GM19463 (cell line): ENCODE measurements around the gene MYL6.

Experiments used
- ATAC-seq: cut with Tn5 transposase; IDR thresholded peaks from one replicate; pipeline ENCODE4 v1.9.1; 2021; ENCODE audit warnings: mild to moderate bottlenecking, moderate library complexity; ENCODE audit not compliant: unreplicated experiment

The MYL6 gene

DNA sequence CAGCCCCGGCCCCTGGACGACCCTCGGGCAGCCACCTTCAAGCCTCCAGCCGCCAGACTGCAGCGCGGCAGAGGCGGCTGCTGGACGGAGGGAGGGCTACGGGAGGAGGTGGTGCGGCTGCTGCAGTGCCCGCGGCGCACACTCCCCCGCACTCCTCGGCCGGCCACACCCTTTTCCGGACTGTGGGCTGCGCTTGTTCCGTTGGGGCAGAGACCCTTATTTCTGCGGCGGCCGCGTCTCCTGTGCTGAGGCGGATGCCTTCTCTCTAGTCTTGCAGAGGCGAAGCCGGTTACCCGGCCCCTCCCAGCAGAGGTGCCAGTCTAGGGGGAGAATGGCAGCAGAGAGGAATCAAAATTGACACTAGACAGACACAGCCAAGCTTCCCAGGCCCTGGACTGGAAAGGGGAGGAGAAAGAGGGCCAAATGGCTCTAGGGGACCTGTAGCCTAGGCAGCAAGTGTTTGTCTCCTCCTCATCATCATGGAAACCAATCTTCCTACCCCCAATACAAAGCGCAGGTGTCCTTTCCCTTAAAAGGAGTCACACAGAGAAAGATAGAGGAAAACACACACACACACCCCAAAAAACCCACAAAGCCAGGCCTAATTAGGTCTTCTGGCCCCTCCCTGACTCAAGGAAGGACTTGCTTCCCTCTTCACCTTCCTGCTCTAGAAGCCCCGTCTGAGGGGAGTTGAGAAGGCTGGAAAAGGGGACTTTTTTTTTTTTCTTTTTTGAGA is 28.8 kb upstream of the MYL6 start:
- ATAC-seq: peak; percentile 33

DNA sequence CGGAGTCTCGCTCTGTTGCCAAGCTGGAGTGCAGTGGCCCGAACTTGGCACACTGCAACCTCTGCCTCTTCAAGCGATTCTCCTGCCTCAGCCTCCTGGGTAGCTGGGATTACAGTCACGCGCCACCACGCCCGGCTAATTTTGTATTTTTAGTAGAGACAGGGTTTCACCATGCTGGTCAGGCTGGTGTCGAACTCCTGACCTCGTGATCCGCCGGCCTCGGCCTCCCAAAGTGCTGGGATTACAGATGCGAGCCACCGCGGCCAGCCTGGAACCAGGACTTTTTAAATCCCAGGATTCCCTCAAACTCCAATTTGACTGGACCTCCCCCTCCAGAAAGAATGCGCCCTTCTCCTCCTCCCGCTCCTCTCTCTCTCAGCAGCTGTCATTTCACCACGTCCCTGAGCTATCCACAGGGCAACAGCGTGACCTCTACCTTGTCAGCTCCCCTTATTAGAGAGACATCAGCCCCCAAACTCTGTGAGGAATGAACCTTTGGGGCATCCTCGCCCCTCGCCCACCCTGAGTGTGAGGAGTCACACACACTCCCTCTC is 28.1 kb upstream of the MYL6 start:
- ATAC-seq: no peak

DNA sequence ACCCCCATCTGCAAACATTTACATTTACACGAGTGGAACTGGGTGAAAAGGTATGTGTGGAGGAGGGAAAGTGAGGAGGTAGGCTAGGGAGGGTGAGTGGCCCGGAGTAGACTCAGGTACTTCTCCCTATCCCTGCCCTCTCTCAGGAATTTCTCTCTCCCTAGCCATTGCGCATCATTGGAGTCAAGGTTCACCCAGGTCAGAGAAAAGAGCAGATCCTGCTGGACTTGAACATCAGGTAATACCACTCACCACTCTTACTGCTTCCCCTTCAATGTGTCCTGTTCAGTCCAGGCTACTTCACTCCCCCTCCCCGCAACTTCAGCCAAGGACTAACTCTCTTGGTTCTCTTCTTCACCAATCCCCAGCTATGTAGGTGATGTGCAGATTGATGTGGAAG is 27.3 kb upstream of the MYL6 start:
- no peak for ATAC-seq

DNA sequence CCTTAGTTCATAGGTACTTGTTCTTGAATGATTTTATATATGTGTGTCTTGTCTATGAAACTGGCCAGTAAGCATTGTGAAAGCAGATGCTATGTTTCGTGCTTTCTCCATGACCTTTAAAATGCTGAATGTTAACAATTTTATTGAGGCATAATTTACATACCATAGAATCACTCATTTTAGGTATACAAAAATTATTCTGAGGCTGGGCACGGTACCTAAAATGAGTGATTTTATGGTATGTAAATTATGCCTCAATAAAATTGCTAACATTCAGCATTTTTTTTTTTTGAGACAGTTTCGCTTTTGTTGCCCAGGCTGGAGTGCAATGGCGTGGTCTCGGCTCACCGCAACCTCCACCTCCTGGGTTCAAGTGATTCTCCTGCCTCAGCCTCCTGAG is 23.3 kb upstream of the MYL6 start:
- ATAC-seq: no peak

DNA sequence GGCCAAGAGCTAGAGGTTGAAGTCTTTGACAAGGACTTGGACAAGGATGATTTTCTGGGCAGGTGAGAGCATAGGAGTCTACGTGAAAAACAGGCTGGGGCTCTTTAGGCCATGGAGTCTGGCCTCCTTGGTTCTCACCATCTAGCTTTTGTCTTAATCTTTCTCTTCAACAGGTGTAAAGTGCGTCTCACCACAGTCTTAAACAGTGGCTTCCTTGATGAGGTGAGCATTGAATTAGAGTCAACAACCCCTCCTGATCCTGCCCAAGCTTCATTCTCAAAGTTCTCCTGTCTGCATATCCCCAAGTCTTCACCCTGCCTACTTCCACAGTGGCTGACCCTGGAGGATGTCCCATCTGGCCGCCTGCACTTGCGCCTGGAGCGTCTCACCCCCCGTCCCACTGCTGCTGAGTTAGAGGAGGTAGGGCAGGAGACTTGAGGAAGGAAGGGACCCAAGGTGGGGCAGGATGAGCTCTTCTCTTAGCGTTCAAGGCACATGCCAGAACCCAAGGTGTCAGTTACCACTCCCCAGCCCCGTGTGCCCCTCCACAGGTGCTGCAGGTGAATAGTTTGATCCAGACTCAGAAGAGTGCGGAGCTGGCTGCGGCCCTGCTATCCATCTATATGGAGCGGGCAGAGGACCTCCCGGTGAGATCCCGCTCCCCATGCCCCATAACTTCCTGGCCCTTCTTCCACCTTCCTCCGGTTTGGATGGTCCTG is 20.1 kb upstream of the MYL6 start:
- ATAC-seq: no peak

DNA sequence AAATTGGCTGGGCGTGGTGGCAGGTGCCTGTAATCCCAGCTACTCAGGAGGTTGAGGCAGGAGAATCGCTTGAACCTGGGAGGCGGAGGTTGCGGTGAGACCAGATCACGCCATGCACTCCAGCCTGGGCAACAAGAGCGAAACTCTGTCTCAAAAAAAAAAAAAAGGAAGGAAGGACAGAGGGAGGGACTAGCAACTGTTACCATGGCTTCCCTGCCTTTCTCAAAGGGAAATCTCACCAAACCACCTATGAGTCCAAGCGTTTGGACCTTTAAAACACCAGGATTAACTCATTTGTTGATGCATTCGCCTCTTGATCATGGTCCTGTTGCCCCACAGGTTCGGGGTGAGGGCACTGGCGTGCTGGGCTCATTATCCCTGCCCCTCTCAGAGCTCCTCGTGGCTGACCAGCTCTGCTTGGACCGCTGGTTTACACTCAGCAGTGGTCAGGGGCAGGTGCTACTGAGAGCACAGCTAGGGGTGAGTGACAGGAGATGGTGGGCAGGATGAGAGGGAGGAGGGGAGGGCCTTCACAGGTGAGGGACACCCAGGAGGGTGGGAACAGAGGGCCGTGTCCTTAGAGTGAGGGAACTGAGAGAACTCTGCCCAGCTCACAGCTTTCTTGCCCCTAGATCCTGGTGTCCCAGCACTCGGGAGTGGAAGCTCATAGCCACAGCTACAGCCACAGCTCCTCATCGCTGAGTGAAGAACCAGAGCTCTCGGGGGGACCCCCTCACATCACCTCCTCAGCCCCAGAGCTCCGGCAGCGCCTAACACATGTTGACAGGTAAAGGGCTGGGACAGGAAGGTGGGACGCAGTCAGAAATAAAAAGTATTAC is 16.0 kb upstream of the MYL6 start:
- ATAC-seq: no peak

DNA sequence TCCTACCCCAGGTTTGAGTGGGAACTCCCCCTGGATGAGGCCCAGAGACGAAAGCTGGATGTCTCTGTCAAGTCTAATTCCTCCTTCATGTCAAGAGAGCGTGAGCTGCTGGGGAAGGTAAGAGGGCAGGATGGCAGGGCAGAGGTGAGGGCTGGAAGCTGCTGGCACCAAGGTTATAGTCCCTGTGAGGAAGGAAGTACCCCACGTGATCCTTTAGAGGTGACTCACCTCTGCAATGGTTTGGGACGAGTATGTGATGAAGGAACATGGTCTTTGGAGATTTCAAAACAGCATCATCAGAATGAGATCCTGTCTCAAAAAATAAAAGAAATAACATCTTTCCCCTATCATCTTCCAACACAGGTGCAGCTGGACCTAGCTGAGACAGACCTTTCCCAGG is 14.9 kb upstream of the MYL6 start:
- no peak for ATAC-seq

DNA sequence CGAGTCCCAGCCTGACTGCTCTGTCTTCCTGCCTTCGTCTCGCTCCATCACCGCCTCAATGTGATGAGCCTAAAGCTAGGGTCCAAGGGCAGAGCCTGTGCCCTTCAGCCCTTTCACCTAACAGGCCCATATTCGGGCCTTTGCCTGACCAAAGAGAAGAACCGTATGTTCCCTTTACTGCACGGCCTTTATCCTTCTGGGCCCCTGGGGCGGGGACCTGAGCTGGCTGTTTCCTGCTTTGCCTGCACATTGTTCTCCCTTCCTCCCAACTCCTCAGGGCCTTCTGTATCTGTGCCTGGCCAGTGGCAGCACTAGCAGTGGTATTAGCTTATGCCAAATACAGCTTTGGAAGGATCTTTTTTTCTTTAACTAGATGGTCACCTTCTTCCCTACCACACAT is 14.3 kb upstream of the MYL6 start:
- ATAC-seq: no peak

DNA sequence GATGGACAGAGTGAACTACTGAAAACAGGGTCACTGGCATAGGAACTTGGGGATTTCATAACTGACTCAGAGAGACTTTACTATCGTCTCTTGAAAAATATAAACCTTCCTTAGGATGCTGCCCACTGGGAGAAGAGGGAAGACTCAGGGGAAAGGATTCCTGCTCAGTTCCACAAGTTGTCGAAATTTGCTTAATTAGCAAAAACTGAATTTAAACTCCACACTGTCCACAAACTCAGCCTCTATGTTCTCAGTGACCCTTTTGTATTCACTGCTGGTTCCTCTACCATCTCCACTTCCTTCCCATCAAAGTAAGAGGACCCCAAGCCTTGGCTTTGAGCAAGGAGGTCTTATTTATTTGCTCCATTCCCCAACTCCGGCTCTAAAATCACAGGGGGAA is 12.9 kb upstream of the MYL6 start:
- ATAC-seq: no peak

DNA sequence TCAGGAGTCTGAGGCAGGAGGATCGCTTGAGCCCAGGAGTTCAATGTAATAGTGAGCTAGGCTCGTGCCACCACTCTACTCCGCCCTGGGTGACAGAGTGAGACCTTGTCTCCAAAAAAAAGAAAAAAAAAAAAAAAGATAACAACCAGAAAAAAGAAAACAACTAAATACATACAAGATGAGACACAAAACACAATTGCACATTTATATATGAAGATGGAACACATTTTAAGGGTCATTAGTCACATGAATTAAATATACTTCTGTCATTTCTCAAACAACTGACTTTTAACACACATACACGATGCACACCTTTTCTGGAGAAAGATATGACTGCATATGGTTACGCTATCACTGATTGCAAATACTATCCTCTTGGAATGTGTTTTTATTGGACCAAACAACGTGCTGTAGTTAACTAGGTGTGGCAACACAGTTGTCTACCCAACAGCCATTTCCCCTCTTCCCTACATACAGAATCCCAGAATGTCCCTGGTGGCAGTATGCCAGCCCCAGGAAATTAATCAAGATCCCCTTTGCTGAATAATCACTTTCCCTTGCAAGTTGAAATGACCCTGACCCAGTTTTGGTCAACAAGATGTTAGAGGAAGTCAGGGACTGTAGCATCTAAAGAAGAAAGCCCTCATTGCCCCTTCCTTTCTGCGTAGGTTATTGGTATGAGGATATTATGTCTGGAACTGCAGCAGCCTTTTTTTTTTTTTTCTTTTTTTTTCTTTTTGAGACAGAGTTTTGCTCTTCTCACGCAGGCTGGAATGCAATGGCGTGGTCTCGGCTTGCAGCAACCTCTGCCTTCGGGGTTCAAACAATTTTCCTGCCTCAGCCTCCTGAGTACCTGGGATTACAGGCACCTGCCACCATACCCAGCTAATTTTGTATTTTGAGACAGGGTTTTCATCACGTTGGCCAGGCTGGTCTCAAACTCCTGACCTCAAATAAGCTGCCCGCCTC is 11.4 kb upstream of the MYL6 start:
- ATAC-seq: no peak

DNA sequence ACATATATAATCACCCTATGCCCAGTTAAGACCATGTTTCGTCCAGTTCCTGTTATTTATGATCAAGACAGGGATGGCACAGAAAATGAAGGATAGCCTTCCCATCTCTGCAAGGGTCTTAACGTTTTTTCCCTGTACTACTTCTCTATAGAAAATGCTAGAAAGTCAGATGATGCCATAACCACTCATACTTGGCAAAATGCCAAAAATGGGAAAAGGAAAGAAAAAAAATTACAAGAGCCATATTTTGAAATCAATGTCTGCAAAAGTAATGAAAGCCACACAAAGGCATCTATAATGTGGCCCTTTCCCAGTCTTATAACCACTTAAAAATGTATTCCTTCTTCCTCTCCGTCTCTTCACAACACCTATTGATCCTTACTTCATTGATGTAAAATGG is 7.6 kb upstream of the MYL6 start:
- no peak for ATAC-seq

DNA sequence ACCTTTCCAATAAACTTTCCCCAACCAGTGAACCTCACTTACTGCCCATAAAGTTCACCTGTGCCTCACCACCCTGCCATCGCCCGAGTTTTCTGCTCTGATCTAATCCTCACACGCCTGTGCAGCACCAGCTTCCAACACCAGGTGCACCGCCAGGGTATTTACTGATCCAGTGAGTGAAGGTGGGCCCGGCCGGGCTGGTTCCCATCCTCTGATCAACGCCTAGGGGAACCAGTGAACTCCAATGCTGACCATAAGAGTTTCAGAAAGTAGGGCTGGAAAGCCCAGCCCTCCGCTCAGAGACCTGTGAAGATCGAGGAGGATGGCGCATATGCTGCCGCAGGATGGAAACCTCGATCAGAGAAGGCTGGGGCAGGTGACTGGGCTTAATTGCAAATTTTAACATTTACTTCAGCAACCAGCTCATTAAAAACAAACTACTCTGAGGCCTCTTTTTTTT is 6.5 kb upstream of the MYL6 start:
- ATAC-seq: peak; percentile 60

DNA sequence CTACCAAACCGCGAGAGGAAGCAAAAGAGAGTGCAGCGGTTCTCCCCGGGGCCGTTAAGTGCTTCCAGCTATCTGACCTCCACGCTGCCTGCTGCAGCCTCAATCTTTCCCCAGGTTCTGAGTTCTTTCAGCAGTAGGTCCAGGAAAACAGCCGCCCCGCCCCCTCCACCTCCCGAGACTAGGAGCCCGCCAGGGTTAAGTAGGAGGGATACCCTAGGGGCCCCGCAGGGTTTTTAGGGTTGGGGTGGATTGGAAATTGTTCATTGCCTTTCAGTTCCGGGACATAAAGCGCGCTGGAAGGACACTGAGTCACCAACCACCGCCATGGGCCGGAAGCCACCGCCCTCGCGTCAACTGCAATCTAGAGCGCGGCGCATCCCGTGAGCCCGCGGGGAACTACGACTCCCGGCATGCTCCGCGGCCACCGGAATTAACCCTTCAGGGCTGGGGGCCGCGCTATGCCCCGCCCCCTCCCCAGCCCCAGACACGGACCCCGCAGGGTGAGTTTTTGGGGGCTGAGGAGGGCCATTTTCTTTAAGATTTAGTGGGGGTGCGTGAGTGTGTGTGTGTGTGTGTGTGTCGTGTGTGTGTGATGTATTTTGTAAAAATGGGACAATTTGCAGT is 5.9 kb upstream of the MYL6 start, which contains the start of gene MYL6B:
Gene MYL6B, plus strand, starts transcription at position 456 of the 624 bp plus-strand sequence. CDS start 1,332 bp downstream, outside the sequence.
- ATAC-seq: peak; percentile 91

DNA sequence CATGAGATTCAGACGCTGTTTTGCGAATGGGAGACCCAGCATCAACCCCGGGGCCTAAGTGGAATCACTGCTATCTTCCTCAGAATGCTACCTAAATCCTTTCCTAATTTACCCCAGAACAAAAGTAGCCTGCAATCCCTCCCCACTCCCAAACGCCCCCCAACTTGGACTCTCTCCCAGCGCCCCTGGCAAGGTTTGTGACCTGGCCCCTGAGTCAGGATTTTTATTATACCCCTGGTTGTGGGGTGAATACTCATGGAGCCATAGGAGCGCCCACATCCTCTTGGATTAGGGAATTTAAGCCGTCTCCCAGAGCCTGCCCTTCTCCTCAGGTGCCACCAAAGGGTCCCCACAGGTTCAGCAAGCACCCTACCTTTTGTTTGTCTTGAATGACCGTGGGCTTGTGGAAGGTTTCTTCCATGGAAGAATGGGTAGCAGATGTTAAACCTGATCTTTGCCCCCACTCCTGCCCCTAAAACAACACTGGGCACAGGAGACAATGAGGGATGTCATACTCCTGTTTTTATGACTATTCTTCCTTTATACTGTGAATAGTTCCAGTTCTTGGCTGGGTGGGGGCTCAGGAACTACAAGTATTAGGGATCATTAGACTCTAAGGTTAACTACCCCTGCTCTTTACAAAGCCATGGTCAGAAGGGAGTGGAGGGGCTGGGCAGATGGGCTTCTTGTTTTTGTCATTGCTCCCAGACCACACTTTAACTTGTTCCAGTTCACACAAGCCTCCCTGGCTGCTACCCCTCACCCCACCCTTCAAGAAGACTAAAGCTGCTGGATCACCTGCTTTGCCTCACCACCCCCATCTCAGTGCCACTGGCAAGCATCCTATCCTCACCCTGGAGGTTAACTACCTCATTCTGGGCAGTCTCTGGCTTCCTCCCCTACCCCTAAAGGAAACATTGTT is 5.1 kb upstream of the MYL6 start:
- no peak for ATAC-seq

DNA sequence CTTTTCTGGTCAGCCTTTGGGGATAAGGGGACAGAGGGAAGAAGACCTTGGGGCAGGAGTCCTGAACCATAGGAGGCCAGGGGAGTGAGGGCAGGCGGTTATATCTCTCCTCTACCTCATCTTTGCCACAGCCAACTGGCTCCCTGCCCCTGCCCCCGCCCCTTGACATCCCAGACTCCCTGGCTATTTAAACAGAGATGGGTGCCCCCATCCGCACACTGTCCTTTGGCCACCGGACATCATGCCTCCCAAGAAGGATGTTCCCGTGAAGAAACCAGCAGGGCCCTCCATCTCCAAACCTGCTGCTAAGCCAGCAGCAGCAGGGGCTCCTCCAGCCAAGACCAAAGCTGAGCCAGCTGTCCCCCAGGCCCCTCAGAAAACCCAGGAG is 4.5 kb upstream of the MYL6 start:
- no peak for ATAC-seq

DNA sequence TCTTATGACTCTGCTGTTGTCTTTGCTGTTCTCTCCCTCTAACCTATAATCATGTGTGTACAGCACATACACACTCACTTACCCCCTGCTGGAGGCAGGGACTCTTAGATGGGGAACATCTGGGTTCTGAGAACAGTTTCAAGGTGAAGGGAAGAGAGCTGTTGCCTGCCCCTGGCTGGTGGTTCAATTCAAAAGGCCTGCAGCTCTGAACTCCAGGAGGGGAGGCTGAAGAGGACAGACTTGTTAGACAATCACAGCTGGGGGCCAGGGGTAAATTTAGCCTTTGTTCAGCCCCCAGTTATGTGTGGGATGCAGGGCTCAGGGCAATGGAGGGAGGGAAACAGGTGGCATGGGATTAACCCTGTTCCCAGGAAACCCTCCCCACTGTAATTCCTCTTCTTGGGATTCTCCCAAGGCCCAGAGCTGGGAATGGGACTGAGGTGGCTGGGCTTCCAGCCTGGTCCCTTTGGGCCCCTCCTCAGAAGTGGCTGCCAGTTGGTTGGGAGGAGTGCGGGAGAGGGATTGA is 3.9 kb upstream of the MYL6 start:
- no peak for ATAC-seq

DNA sequence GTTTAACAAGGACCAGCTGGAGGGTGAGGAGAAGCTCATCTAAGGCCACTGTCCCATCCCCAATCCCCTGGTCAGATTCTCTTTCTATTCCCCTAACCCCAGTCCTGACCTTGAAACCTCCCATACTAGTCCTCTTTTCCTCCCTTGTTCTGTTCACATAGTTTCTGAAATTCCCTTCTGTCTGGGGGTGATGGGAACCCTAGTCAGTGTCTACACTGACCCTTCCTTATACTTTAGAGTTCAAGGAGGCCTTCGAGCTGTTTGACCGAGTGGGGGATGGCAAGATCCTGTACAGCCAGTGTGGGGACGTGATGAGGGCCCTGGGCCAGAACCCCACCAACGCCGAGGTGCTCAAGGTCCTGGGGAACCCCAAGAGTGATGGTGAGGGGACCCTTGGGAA is 3.3 kb upstream of the MYL6 start:
- no peak for ATAC-seq

DNA sequence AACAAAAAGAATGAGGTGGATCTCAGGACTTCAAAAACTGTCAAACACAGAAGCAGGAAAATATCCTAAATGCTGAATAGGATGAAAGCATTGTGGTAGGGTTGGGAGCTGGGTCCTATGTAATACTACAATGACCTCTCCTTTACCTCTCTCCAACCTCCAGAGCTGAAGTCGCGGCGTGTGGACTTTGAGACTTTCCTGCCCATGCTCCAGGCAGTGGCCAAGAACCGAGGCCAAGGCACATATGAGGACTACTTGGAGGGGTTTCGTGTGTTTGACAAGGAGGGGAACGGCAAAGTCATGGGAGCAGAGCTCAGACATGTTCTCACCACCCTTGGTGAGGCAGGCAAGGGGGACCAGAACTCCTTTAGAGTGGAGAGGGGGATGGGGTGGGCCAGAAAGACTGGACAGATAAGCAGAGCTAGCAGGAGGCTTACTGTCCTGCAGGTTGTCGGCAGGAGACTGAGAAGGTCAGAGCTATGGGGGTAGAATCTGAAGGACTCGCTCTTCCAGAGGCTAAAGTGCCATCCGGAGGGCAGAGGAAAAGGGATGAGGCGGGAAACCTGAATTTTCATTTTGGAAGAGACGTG is 2.8 kb upstream of the MYL6 start:
- no peak for ATAC-seq
